Caco-2 (cell line): ENCODE results near the gene FITM1. TPM values are rescaled to one million over a fixed set of nuclear protein-coding genes. Genes with fewer than 3 reads are reported as not detected.

ENCODE experiments used
- BruUV-seq: library from RNA; stranded (reverse); fragments of 400-500 nt; replicated peaks from 2 replicates; lab custom pipeline; 2021; lab: Mats Ljungman, UMichigan
- CTCF ChIA-PET: fragments of 300-600 bp; sonication (Branson Sonifier 250); formaldehyde crosslinking; loops from one replicate; lab custom pipeline; 2022; ENCODE audit warnings: antibody characterized with exemption; lab: Charles Lee
- POLR2A ChIA-PET: fragments of 300-600 bp; sonication (Branson Sonifier 250); formaldehyde crosslinking; loops from one replicate; lab custom pipeline; 2022; ENCODE audit warnings: antibody characterized with exemption; lab: Charles Lee
- DNase-seq, 2 experiments: peaks; one replicate each; pipeline versions ENCODE4 v3.0.0 to v3.0.0-alpha.2; 2020 to 2022
- H3K27me3 ChIP-seq: replicated peaks from 2 replicates; pipeline ENCODE4 v1.6.0; 2011; ENCODE audit warnings: low read length; ENCODE audit not compliant: control insufficient read depth, insufficient read depth
- H3K36me3 ChIP-seq: 2 replicates; pipeline ENCODE4 v1.5.1; 2011; ENCODE audit warnings: low read length; ENCODE audit not compliant: control insufficient read depth, insufficient read depth
- H3K4me1 ChIP-seq: fragments of 250-450 bp; sonication (Bioruptor Pico); 2 replicates; pipeline ENCODE4 v1.5.1; 2020; ENCODE audit warnings: mild to moderate bottlenecking
- H3K4me3 ChIP-seq: 2 replicates; pipeline ENCODE4 v1.5.1; 2011; ENCODE audit warnings: low read depth, mild to moderate bottlenecking, control low read depth, low read length
- H3K9me3 ChIP-seq: fragments of 250-450 bp; sonication (Bioruptor Pico); 2 replicates; pipeline ENCODE4 v1.5.1; 2020; ENCODE audit warnings: mild to moderate bottlenecking, moderate library complexity
- H3K27ac Mint-ChIP-seq: one replicate; pipeline ENCODE4 v1.8.0; 2022; ENCODE audit warnings: mixed read lengths; ENCODE audit not compliant: unreplicated experiment
- H3K27me3 Mint-ChIP-seq: one replicate; pipeline ENCODE4 v1.8.0; 2022; ENCODE audit warnings: mixed read lengths; ENCODE audit not compliant: insufficient read depth, unreplicated experiment
- H3K36me3 Mint-ChIP-seq: one replicate; pipeline ENCODE4 v1.8.0; 2022; ENCODE audit warnings: mild to moderate bottlenecking, mixed read lengths; ENCODE audit not compliant: insufficient read depth, unreplicated experiment
- H3K4me1 Mint-ChIP-seq: one replicate; pipeline ENCODE4 v1.8.0; 2022; ENCODE audit warnings: low read depth, mixed read lengths; ENCODE audit not compliant: unreplicated experiment
- H3K4me3 Mint-ChIP-seq: one replicate; pipeline ENCODE4 v1.8.0; 2022; ENCODE audit warnings: mild to moderate bottlenecking, moderate library complexity, mixed read lengths; ENCODE audit not compliant: unreplicated experiment
- H3K9me3 Mint-ChIP-seq: one replicate; pipeline ENCODE4 v1.8.0; 2022; ENCODE audit warnings: mixed read lengths; ENCODE audit not compliant: unreplicated experiment
- CTCF ChIP-seq, 2 experiments: fragments of 200-600 bp in 1 of 2; IDR thresholded peaks; 1 replicate in 1 of 2; 2 replicates in 1 of 2; pipeline versions ENCODE4 v1.5.1 to v1.8.0; 2011 to 2022; ENCODE audit warnings: antibody characterized with exemption in 1 of 2, control low read depth in 1 of 2, inconsistent platforms in 1 of 2, low read depth in 1 of 2, low read length in 1 of 2, mild to moderate bottlenecking in 1 of 2, moderate library complexity in 1 of 2; ENCODE audit not compliant: insufficient read depth in 1 of 2, severe bottlenecking in 1 of 2, unreplicated experiment in 1 of 2
- intact Hi-C: fragments of 100-400 bp; cut with micrococcal nuclease; formaldehyde crosslinking; loops from one replicate; pipeline ENCODE4 v1.10.0; 2022; ENCODE audit not compliant: unreplicated experiment
- total RNA-seq: library from RNA; stranded (reverse); gene quantifications from 2 replicates; pipeline ENCODE4 v1.2.3, GENCODE V29; 2022

Gene FITM1
- total RNA-seq, 1 experiment from 2014 or later: 0.39 TPM

- ChIA-PET CTCF (interaction anchor here (2.4 kb wide), 2 partner anchors 22 to 24 kb away, joined by 8 to 17 read pairs; partner anchors contain the start of genes DCAF11, IRF9 and NRL), POLR2A (interaction anchor here (0.5 to 3.1 kb wide), 5 partner anchors 10 to 43 kb away, joined by 3 to 57 read pairs (median 12); partner anchors contain the start of genes DCAF11, IRF9, NRL and PCK2)
- H3K27me3 Mint-ChIP-seq: no peaks in the 10 kb centered on the region
- peaks cover 35% of the 10 kb centered on the region for H3K4me1 Mint-ChIP-seq
- peaks cover 24% of the 10 kb centered on the region for H3K36me3 Mint-ChIP-seq
- Histone ChIP-seq H3K4me3 (peak overlapping the region; percentile 90), H3K36me3 (peaks cover 3% of the 10 kb centered on the region), H3K27me3 (no peaks in the 10 kb centered on the region), H3K9me3 (no peaks in the 10 kb centered on the region), H3K4me1 (no peaks in the 10 kb centered on the region; the same call in 1 of the 2 replicates)
- intact Hi-C loops: loop anchor here (1.0 kb wide), 2 partner anchors 10 to 22 kb away; partner anchors contain the start of gene RNF31
- TF ChIP-seq CTCF (IDR thresholded peaks at IDR 0.05; ENCODE audit: insufficient read depth in 1 of 2, low read depth in 1 of 2, low read length in 1 of 2, severe bottlenecking in 1 of 2, unreplicated experiment in 1 of 2): no peak
- peak overlapping the region; percentile 77 for H3K4me3 Mint-ChIP-seq
- no peak for DNase-seq
- BruUV-seq: no TSS peak
- peak overlapping the region; percentile 57 for H3K27ac Mint-ChIP-seq
- H3K9me3 Mint-ChIP-seq: no peaks in the 10 kb centered on the region
Observed at GRCh38 chr14:24136684-24137528, 6.4 kb downstream of the FITM1 start.

- no peak for TF ChIP-seq CTCF (IDR thresholded peaks at IDR 0.05; ENCODE audit: insufficient read depth in 1 of 2, low read depth in 1 of 2, low read length in 1 of 2, severe bottlenecking in 1 of 2, unreplicated experiment in 1 of 2)
Observed at GRCh38 chr14:24137529-24138395, 7.3 kb downstream of the FITM1 start.

More at GRCh38 chr14:24137529-24138395, 7.3 kb downstream of the FITM1 start:
- peak overlapping the region; percentile 43 for H3K4me3 Mint-ChIP-seq
- H3K9me3 Mint-ChIP-seq: no peaks in the 10 kb centered on the region
- intact Hi-C loops: no loop called here
- TSS peak; percentile 56 for BruUV-seq
- H3K27me3 Mint-ChIP-seq: no peaks in the 10 kb centered on the region
- CTCF ChIA-PET: interaction anchor here (2.4 kb wide), 1 partner anchor 23 kb away, joined by 8 read pairs; the partner anchor contains the start of gene IRF9
- Histone ChIP-seq H3K4me3 (no peak overlapping the region), H3K36me3 (peaks cover 3% of the 10 kb centered on the region), H3K27me3 (no peaks in the 10 kb centered on the region), H3K4me1 (no peaks in the 10 kb centered on the region; the same call in 1 of the 2 replicates), H3K9me3 (no peaks in the 10 kb centered on the region)
- no peak for DNase-seq
- POLR2A ChIA-PET: interaction anchor here (2.6 to 3.1 kb wide), 2 partner anchors 9 to 23 kb away, joined by 21 to 57 read pairs; partner anchors contain the start of genes DCAF11, NRL, PSME2 and RNF31
- H3K27ac Mint-ChIP-seq: no peak overlapping the region
- H3K36me3 Mint-ChIP-seq: peaks cover 24% of the 10 kb centered on the region
- peaks cover 36% of the 10 kb centered on the region for H3K4me1 Mint-ChIP-seq
